PC-9 (cell line): ENCODE measurements around the gene ENTPD7. TPM values are rescaled to one million over a fixed set of nuclear protein-coding genes. Genes with fewer than 3 reads are reported as not detected.

Experiments used
- BruUV-seq: library from RNA; stranded (reverse); fragments of 400-500 nt; replicated peaks from 2 replicates; lab custom pipeline; 2021; lab: Mats Ljungman, UMichigan
- CTCF ChIA-PET: fragments of 300-600 bp; sonication (Branson Sonifier 250); formaldehyde crosslinking; loops from one replicate; lab custom pipeline; 2022; ENCODE audit warnings: antibody characterized with exemption; lab: Charles Lee
- POLR2A ChIA-PET: fragments of 300-600 bp; sonication (Branson Sonifier 250); formaldehyde crosslinking; loops from one replicate; lab custom pipeline; 2022; ENCODE audit warnings: antibody characterized with exemption; ENCODE audit not compliant: unreplicated experiment; lab: Charles Lee
- DNase-seq, 2 experiments: peaks; one replicate each; pipeline versions ENCODE4 v3.0.0 to v3.0.0-alpha.2; 2015 to 2022; ENCODE audit warnings: mixed read lengths in 1 of 2
- H2AFZ ChIP-seq: fragments of 200-600 bp; sonication (generic); 2 replicates; pipeline ENCODE4 v1.8.1; 2017; ENCODE audit warnings: antibody characterized with exemption
- H3F3A ChIP-seq: fragments of 200-600 bp; sonication (generic); 2 replicates; pipeline ENCODE4 v1.8.1; 2017; ENCODE audit warnings: antibody characterized with exemption, mild to moderate bottlenecking, low read depth; ENCODE audit not compliant: insufficient read depth
- H3K27ac ChIP-seq: fragments of 200-600 bp; sonication (generic); 2 replicates; pipeline ENCODE4 v1.6.1; 2016; ENCODE audit warnings: mixed run types
- H3K27me3 ChIP-seq: fragments of 200-600 bp; sonication (generic); 2 replicates; pipeline ENCODE4 v1.6.1; 2016; ENCODE audit warnings: low read depth, mixed run types; ENCODE audit not compliant: insufficient read depth
- H3K36me3 ChIP-seq: fragments of 200-600 bp; sonication (generic); 2 replicates; pipeline ENCODE4 v1.6.1; 2016; ENCODE audit warnings: low read depth, mixed run types
- H3K4me1 ChIP-seq: fragments of 200-600 bp; sonication (generic); replicated peaks from 2 replicates; pipeline ENCODE4 v1.6.1; 2016; ENCODE audit warnings: mixed run types; ENCODE audit not compliant: insufficient read depth
- H3K4me2 ChIP-seq: fragments of 200-600 bp; sonication (generic); 2 replicates; pipeline ENCODE4 v1.6.1; 2017; ENCODE audit warnings: mixed run types
- H3K4me3 ChIP-seq: fragments of 200-600 bp; sonication (generic); 2 replicates; pipeline ENCODE4 v1.6.1; 2016; ENCODE audit warnings: mixed run types
- H3K79me2 ChIP-seq: fragments of 200-600 bp; sonication (generic); 2 replicates; pipeline ENCODE4 v1.6.1; 2017; ENCODE audit warnings: low read depth, mixed run types
- H3K9me2 ChIP-seq: fragments of 200-600 bp; sonication (generic); 2 replicates; pipeline ENCODE4 v1.8.1; 2017; ENCODE audit warnings: mild to moderate bottlenecking; ENCODE audit not compliant: insufficient read depth
- H3K9me3 ChIP-seq: fragments of 200-600 bp; sonication (generic); 2 replicates; pipeline ENCODE4 v1.8.1; 2016; ENCODE audit warnings: low read depth; ENCODE audit not compliant: insufficient read depth
- H4K20me1 ChIP-seq: fragments of 200-600 bp; sonication (generic); 2 replicates; pipeline ENCODE4 v1.8.1; 2017; ENCODE audit not compliant: insufficient read depth
- EZH2 ChIP-seq: fragments of 200-600 bp; sonication (generic); IDR thresholded peaks from 2 replicates; pipeline ENCODE4 v1.8.0; 2017; ENCODE audit warnings: antibody characterized with exemption, low read depth
- intact Hi-C: fragments of 100-400 bp; cut with micrococcal nuclease; formaldehyde crosslinking; loops from one replicate; pipeline ENCODE4 v1.10.0; 2022; ENCODE audit not compliant: unreplicated experiment
- total RNA-seq: library from RNA; stranded (reverse); gene quantifications from 2 replicates; pipeline ENCODE4 v1.2.3, GENCODE V29; 2021
- TF ChIP-seq, protein P1 (sequence below): fragments of 200-600 bp; sonication (generic); conservative IDR thresholded peaks from 2 replicates; pipeline ENCODE4 v1.6.1; 2017; ENCODE audit warnings: mixed run types, antibody characterized with exemption, mild to moderate bottlenecking, moderate library complexity

ENTPD7 gene
- total RNA-seq, 1 experiment from 2014 or later: 5.4 TPM

DNA sequence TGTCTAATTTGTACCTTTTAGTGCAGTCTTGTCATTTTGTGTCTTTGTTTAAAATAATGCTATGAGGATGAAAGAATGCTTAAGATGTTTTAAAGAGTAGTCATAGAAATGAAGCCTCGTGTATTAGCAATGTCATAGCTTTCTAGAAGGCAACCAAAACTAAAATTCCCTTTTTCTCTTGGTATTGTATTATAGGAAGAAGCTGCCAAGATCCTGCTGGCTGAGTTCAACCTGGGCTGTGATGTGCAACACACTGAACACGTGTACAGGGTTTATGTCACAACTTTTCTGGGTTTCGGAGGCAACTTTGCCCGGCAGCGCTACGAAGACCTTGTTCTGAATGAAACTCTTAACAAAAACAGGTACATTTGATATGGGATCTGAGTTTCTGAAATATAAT lies 36.5 kb downstream of the ENTPD7 start:
- intact Hi-C loops: no loop called here
- DNase-seq: no peak
- ChIA-PET POLR2A (no interaction called here), CTCF (no interaction called here)
- Histone ChIP-seq H2AFZ (no peak overlapping the region), H3K36me3 (peaks cover 8% of the 10 kb centered on the region), H3F3A (no peaks in the 10 kb centered on the region), H3K4me1 (no peaks in the 10 kb centered on the region), H3K4me2 (no peak overlapping the region), H3K9me3 (no peaks in the 10 kb centered on the region), H3K27me3 (no peaks in the 10 kb centered on the region), H3K9me2 (no peaks in the 10 kb centered on the region), H4K20me1 (no peaks in the 10 kb centered on the region), H3K27ac (no peak overlapping the region), H3K4me3 (no peak overlapping the region), H3K79me2 (no peaks in the 10 kb centered on the region)
- BruUV-seq: no TSS peak
- TF ChIP-seq EZH2: no peak
- TF ChIP-seq, protein P1, sequence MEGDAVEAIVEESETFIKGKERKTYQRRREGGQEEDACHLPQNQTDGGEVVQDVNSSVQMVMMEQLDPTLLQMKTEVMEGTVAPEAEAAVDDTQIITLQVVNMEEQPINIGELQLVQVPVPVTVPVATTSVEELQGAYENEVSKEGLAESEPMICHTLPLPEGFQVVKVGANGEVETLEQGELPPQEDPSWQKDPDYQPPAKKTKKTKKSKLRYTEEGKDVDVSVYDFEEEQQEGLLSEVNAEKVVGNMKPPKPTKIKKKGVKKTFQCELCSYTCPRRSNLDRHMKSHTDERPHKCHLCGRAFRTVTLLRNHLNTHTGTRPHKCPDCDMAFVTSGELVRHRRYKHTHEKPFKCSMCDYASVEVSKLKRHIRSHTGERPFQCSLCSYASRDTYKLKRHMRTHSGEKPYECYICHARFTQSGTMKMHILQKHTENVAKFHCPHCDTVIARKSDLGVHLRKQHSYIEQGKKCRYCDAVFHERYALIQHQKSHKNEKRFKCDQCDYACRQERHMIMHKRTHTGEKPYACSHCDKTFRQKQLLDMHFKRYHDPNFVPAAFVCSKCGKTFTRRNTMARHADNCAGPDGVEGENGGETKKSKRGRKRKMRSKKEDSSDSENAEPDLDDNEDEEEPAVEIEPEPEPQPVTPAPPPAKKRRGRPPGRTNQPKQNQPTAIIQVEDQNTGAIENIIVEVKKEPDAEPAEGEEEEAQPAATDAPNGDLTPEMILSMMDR: no peak

DNA sequence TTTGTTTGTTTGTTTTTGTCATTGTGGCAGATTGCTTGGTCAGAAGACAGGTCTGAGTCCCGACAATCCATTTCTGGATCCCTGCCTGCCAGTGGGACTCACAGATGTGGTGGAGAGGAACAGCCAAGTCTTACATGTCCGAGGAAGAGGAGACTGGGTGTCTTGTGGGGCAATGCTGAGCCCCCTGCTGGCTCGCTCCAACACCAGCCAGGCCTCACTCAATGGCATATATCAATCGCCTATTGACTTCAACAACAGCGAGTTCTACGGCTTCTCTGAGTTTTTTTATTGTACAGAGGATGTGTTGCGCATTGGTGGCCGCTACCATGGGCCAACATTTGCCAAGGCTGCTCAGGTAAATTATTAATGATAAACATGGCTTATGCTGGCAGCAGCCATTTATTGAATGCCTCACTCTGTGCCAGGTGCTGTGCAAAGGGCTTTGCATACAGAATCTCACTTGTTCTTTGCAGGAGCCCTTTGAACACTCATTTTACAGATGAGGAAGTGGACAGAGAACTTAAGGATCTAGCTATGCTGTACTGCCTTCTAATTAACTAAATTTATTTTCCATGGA lies 39.3 kb downstream of the ENTPD7 start:
- Histone ChIP-seq H3K36me3 (no peaks in the 10 kb centered on the region; the same call in 1 of the 2 replicates), H4K20me1 (no peaks in the 10 kb centered on the region), H3K4me1 (no peaks in the 10 kb centered on the region), H3K27ac (no peak overlapping the region), H3K9me3 (no peaks in the 10 kb centered on the region), H3F3A (no peaks in the 10 kb centered on the region), H3K79me2 (no peaks in the 10 kb centered on the region), H3K4me3 (no peak overlapping the region), H3K4me2 (no peak overlapping the region), H3K27me3 (no peaks in the 10 kb centered on the region), H2AFZ (no peak overlapping the region), H3K9me2 (no peaks in the 10 kb centered on the region)
- intact Hi-C loops: no loop called here
- no peak for DNase-seq
- POLR2A ChIA-PET: interaction anchor here (0.5 kb wide), 1 partner anchor 1170 kb away, joined by 6 read pairs; no protein-coding TSS in a partner anchor
- TF ChIP-seq EZH2: no peak
- TF ChIP-seq, protein P1: no peak
- CTCF ChIA-PET: no interaction called here
- BruUV-seq: no TSS peak

DNA sequence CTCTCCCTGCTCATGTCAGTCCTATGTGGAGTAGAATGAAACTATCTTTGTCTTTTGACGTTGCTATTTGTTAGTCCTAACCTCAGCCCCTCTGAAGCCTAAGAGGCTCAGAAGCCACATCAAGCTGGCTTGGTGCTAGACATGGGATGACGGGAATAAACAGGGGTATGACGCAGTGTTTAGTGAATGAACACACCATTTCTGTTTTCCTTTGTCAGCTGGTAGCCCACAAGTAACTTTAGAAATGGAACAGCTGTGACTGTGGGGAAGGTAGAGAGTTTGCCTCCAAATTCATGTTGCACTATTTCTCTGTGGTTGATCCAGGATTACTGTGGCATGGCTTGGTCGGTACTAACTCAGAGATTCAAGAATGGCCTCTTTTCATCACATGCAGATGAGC lies 41.3 kb downstream of the ENTPD7 start:
- Histone ChIP-seq H3F3A (no peaks in the 10 kb centered on the region), H3K9me3 (no peaks in the 10 kb centered on the region), H3K4me3 (no peak overlapping the region), H3K27ac (no peak overlapping the region), H3K27me3 (no peaks in the 10 kb centered on the region), H3K79me2 (no peaks in the 10 kb centered on the region), H3K36me3 (no peaks in the 10 kb centered on the region; the same call in 1 of the 2 replicates), H2AFZ (no peak overlapping the region), H3K4me1 (no peaks in the 10 kb centered on the region), H3K4me2 (no peak overlapping the region), H3K9me2 (no peaks in the 10 kb centered on the region), H4K20me1 (no peaks in the 10 kb centered on the region)
- intact Hi-C loops: no loop called here
- ChIA-PET POLR2A (no interaction called here), CTCF (no interaction called here)
- no TSS peak for BruUV-seq
- no peak for DNase-seq
- TF ChIP-seq, protein P1: no peak
- TF ChIP-seq EZH2: no peak
